ACHN (cell line): ENCODE results near the gene AIPL1.

Source experiments
- DNase-seq: peaks from one replicate; pipeline ENCODE4 v3.0.0-alpha.2; 2015
- in situ Hi-C: cut with HindIII; loops from 2 replicates; pipeline ENCODE4 v1.10.0; 2017; ENCODE audit warnings: low sequenced_read_pairs, low pct_ligation_motif_present, low pct_unique_long_range_greater_than_20kb

AIPL1 gene

GRCh38 chr17:6427279-6427781, 7.6 kb downstream of the AIPL1 start:
- in situ Hi-C loops: no loop called here
- DNase-seq: peak; percentile 52

- in situ Hi-C loops: no loop called here
- DNase-seq: no peak
Observed at GRCh38 chr17:6426356-6427101, 8.4 kb downstream of the AIPL1 start.

GRCh38 chr17:6425407-6425806, 9.5 kb downstream of the AIPL1 start:
- DNase-seq: no peak
- in situ Hi-C loops: no loop called here

GRCh38 chr17:6423931-6424330, 11.0 kb downstream of the AIPL1 start:
- no peak for DNase-seq
- in situ Hi-C loops: no loop called here

GRCh38 chr17:6422654-6423241, 12.2 kb downstream of the AIPL1 start:
- in situ Hi-C loops: no loop called here
- DNase-seq: no peak

GRCh38 chr17:6421700-6422604, 13.0 kb downstream of the AIPL1 start:
- in situ Hi-C loops: no loop called here

GRCh38 chr17:6420173-6420641, 14.7 kb downstream of the AIPL1 start:
- in situ Hi-C loops: no loop called here
- DNase-seq: no peak

More at GRCh38 chr17:6421700-6422604, 13.0 kb downstream of the AIPL1 start:
- DNase-seq: peak; percentile 82

- in situ Hi-C loops: no loop called here
- DNase-seq: no peak
Observed at GRCh38 chr17:6415616-6416015, 19.3 kb downstream of the AIPL1 start.

- DNase-seq: peak; percentile 71
- in situ Hi-C loops: no loop called here
Observed at GRCh38 chr17:6413065-6413464, 21.9 kb downstream of the AIPL1 start.

- in situ Hi-C loops: no loop called here
- no peak for DNase-seq
Observed at GRCh38 chr17:6408735-6409134, 26.2 kb downstream of the AIPL1 start.

GRCh38 chr17:6408276-6408675, 26.6 kb downstream of the AIPL1 start:
- in situ Hi-C loops: no loop called here
- no peak for DNase-seq

GRCh38 chr17:6402258-6402657, 32.7 kb downstream of the AIPL1 start:
- DNase-seq: no peak
- in situ Hi-C loops: no loop called here

- DNase-seq: no peak
- in situ Hi-C loops: no loop called here
Observed at GRCh38 chr17:6398955-6399354, 36.0 kb downstream of the AIPL1 start.

GRCh38 chr17:6394055-6394606, 40.8 kb downstream of the AIPL1 start:
- in situ Hi-C loops: no loop called here
- DNase-seq: no peak

GRCh38 chr17:6393351-6393952, 41.5 kb downstream of the AIPL1 start:
- in situ Hi-C loops: no loop called here
- no peak for DNase-seq

- no peak for DNase-seq
- in situ Hi-C loops: no loop called here
Observed at GRCh38 chr17:6392609-6393350, 42.1 kb downstream of the AIPL1 start.

- no peak for DNase-seq
- in situ Hi-C loops: no loop called here
Observed at GRCh38 chr17:6388416-6388815, 46.5 kb downstream of the AIPL1 start.

- in situ Hi-C loops: no loop called here
Observed at GRCh38 chr17:6387858-6388257, 47.1 kb downstream of the AIPL1 start.

More at GRCh38 chr17:6387858-6388257, 47.1 kb downstream of the AIPL1 start:
- no peak for DNase-seq
